ENCODE measurements around the gene SPACA4.

DNA sequence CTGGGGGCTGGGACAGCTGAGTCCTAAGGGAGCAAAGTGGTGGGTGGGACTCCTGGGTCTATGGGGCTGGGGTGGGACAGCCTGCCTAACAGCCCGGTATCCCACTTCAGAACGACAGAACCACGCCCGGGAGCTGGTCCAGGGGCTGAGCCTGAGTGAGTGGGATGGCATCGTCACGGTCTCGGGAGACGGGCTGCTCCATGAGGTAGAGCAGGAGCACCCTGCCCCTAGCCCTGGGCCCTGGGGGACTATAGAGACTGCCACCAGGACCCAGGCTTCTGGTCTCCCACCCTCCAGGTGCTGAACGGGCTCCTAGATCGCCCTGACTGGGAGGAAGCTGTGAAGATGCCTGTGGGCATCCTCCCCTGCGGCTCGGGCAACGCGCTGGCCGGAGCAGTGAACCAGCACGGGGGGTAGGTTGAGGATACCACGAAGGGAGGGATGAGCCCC lies 21.3 kb downstream of the SPACA4 start:
- TF ChIP-seq, protein P1, sequence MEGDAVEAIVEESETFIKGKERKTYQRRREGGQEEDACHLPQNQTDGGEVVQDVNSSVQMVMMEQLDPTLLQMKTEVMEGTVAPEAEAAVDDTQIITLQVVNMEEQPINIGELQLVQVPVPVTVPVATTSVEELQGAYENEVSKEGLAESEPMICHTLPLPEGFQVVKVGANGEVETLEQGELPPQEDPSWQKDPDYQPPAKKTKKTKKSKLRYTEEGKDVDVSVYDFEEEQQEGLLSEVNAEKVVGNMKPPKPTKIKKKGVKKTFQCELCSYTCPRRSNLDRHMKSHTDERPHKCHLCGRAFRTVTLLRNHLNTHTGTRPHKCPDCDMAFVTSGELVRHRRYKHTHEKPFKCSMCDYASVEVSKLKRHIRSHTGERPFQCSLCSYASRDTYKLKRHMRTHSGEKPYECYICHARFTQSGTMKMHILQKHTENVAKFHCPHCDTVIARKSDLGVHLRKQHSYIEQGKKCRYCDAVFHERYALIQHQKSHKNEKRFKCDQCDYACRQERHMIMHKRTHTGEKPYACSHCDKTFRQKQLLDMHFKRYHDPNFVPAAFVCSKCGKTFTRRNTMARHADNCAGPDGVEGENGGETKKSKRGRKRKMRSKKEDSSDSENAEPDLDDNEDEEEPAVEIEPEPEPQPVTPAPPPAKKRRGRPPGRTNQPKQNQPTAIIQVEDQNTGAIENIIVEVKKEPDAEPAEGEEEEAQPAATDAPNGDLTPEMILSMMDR (IDR thresholded peaks at IDR 0.05), result no peak
- no peak for TF ChIP-seq SIN3A (IDR thresholded peaks at IDR 0.05; ENCODE audit: borderline replicate concordance, insufficient read depth, low read depth, low read length)
- no peak for TF ChIP-seq POLR2AphosphoS5 (IDR thresholded peaks at IDR 0.05; ENCODE audit: low read depth, low read length)
